WERI-Rb-1 (cell line): ENCODE results near the gene PROZ.

Source experiments
- DNase-seq: peaks from one replicate; pipeline ENCODE4 v3.0.0-alpha.2; 2020
- H3K27ac ChIP-seq: fragments of 250-450 bp; sonication (Bioruptor Pico); 2 replicates; pipeline ENCODE4 v1.5.1; 2020; ENCODE audit warnings: mild to moderate bottlenecking, moderate library complexity
- H3K27me3 ChIP-seq: fragments of 250-450 bp; sonication (Bioruptor Pico); 2 replicates; pipeline ENCODE4 v1.5.1; 2021; ENCODE audit warnings: mild to moderate bottlenecking, low read depth, moderate library complexity; ENCODE audit not compliant: insufficient read depth, severe bottlenecking
- H3K36me3 ChIP-seq: fragments of 250-450 bp; sonication (Bioruptor Pico); 2 replicates; pipeline ENCODE4 v1.5.1; 2020; ENCODE audit warnings: mild to moderate bottlenecking, moderate library complexity
- H3K4me3 ChIP-seq: 2 replicates; pipeline ENCODE4 v1.5.1; 2011; ENCODE audit warnings: low read depth, mild to moderate bottlenecking, control low read depth, low read length
- H3K9me3 ChIP-seq: fragments of 250-450 bp; sonication (Bioruptor Pico); 2 replicates; pipeline ENCODE4 v1.5.1; 2021; ENCODE audit warnings: mild to moderate bottlenecking, moderate library complexity; ENCODE audit not compliant: severe bottlenecking
- CTCF ChIP-seq: IDR thresholded peaks from 2 replicates; pipeline ENCODE4 v1.5.1; 2011; ENCODE audit warnings: low read depth, mild to moderate bottlenecking, control low read depth, inconsistent platforms, low read length

PROZ gene

DNA sequence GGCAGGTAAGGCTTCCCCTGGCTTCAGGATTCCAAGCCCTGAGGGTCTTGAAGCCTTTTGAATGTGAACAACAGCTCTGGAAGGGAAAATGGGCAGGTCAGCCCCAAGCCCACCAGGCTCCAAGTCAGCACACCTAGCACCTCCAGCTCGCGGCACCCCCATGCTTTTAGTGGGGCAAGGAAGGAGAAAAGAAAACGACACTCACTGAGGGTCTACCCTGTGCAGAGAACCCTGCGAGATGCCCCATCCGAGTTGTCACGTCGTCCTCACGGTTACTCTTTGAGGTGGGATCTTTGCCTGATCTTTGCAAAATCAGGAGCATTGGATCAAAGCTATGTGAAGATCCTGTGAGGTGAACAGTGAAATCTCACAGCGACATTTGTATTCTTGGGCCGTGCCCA is 41.6 kb upstream of the PROZ start:
- Histone ChIP-seq H3K36me3 (no peaks in the 10 kb centered on the region), H3K4me3 (no peak overlapping the region), H3K27me3 (no peaks in the 10 kb centered on the region), H3K27ac (no peak overlapping the region), H3K9me3 (no peaks in the 10 kb centered on the region)
- peak; percentile 6 for DNase-seq
- no peak for TF ChIP-seq CTCF

DNA sequence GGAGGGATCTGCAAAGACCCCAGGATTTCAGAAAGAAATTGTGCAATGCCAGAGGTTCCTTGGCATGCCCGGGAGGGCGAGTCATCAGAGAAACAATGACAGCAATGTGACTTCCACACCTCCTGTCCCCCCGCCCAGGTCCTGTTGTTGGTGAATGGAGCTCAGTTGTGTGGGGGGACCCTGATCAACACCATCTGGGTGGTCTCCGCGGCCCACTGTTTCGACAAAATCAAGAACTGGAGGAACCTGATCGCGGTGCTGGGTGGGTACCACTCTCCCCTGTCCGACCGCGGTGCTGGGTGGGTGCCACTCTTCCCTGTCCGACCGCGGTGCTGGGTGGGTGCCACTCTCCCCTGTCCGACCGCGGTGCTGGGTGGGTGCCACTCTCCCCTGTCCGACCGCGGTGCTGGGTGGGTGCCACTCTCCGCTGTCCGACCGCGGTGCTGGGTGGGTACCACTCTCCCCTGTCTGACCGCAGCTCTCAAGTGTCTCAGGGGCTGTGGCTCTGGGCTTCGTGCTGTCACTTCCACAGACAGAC is 41.0 kb upstream of the PROZ start:
- Histone ChIP-seq H3K4me3 (no peak overlapping the region), H3K27ac (no peak overlapping the region), H3K27me3 (no peaks in the 10 kb centered on the region), H3K9me3 (no peaks in the 10 kb centered on the region), H3K36me3 (no peaks in the 10 kb centered on the region)
- peak; percentile 8 for DNase-seq
- TF ChIP-seq CTCF = no peak

DNA sequence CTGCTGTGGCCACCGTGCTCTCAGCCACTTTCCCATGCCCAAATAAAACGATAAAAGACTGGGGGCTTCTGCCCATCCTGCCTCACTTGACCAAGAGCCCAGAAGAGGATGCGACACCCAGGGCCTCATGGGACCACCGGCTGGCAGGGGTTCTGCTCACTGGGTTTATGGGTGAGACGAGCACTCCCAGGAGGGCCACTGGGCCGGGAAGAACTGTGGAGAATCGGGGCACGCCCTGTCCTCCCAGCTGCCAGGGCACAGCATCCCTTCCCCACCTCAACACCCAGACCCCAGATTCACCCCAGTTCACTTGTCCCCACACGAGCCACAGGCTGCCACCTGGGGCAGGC is 40.6 kb upstream of the PROZ start:
- H3K27me3 ChIP-seq = no peaks in the 10 kb centered on the region

GRCh38 chr13:113118261-113119021 is 40.0 kb upstream of the PROZ start:
- peak; percentile 11 for DNase-seq
- Histone ChIP-seq H3K36me3 (no peaks in the 10 kb centered on the region), H3K27ac (no peak overlapping the region), H3K4me3 (no peak overlapping the region), H3K27me3 (no peaks in the 10 kb centered on the region), H3K9me3 (no peaks in the 10 kb centered on the region)
- TF ChIP-seq CTCF = no peak

More for the DNA sequence above, 40.6 kb upstream of the PROZ start:
- TF ChIP-seq CTCF = no peak
- H3K36me3 ChIP-seq = no peaks in the 10 kb centered on the region
- no peak overlapping the region for H3K4me3 ChIP-seq
- peak; percentile 9 for DNase-seq
- no peak overlapping the region for H3K27ac ChIP-seq
- H3K9me3 ChIP-seq = no peaks in the 10 kb centered on the region

GRCh38 chr13:113119166-113119821 is 39.2 kb upstream of the PROZ start:
- DNase-seq = peak; percentile 5
- TF ChIP-seq CTCF = no peak
- H3K9me3 ChIP-seq = no peaks in the 10 kb centered on the region

GRCh38 chr13:113119822-113120189 is 38.6 kb upstream of the PROZ start:
- Histone ChIP-seq H3K27me3 (no peaks in the 10 kb centered on the region), H3K4me3 (no peak overlapping the region), H3K36me3 (no peaks in the 10 kb centered on the region), H3K9me3 (no peaks in the 10 kb centered on the region), H3K27ac (no peak overlapping the region)
- DNase-seq = no peak
- no peak for TF ChIP-seq CTCF

More at GRCh38 chr13:113119166-113119821, 39.2 kb upstream of the PROZ start:
- H3K27me3 ChIP-seq = no peaks in the 10 kb centered on the region
- no peaks in the 10 kb centered on the region for H3K36me3 ChIP-seq
- no peak overlapping the region for H3K4me3 ChIP-seq
- H3K27ac ChIP-seq = no peak overlapping the region
